AG09319 (cell line): ENCODE results near the gene SLC15A4.

Source experiments
- DNase-seq: peaks from one replicate; pipeline ENCODE4 v3.0.0-alpha.2; 2010; ENCODE audit warnings: low read depth; ENCODE audit errors: extremely low read depth
- TF ChIP-seq, protein P1 (sequence below): IDR thresholded peaks from 2 replicates; pipeline ENCODE4 v1.5.1; 2011; ENCODE audit warnings: low read depth, mild to moderate bottlenecking, inconsistent platforms, low read length, moderate library complexity

Gene SLC15A4

DNA sequence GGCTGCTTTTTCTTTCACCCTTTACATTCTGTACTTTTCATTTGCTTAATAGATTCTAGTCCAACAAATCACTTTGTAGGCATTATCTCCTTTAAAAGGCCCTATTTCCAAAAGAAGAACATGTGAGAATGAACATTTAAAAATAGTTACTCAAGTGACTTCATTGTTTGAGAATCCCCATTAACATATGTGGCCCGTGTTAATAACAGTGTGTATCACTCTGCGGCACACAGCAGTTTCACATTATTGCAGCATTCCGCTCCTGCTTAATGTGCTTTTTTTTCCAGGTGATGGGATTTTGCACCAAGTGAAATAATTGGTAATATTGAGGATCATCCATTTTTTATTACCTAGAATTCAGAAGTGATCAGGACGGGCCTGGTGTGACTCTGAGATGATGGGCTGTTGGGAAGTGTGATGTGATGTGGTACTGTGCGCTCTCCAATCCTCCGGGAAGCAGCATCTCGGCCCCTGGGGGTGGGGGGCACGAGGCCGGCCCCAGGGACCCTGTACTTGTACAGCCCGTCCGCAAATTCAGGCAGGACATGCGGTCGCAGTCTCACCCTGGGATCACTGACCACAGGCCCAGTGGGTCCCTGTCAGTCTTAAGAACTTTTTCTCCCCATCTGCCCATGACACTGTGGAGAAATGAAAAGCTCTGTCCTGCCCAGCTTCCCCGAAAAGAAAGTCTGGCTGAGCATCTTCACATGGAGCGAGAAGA is 32.9 kb downstream of the SLC15A4 start:
- no peak for DNase-seq
- TF ChIP-seq, protein P1, sequence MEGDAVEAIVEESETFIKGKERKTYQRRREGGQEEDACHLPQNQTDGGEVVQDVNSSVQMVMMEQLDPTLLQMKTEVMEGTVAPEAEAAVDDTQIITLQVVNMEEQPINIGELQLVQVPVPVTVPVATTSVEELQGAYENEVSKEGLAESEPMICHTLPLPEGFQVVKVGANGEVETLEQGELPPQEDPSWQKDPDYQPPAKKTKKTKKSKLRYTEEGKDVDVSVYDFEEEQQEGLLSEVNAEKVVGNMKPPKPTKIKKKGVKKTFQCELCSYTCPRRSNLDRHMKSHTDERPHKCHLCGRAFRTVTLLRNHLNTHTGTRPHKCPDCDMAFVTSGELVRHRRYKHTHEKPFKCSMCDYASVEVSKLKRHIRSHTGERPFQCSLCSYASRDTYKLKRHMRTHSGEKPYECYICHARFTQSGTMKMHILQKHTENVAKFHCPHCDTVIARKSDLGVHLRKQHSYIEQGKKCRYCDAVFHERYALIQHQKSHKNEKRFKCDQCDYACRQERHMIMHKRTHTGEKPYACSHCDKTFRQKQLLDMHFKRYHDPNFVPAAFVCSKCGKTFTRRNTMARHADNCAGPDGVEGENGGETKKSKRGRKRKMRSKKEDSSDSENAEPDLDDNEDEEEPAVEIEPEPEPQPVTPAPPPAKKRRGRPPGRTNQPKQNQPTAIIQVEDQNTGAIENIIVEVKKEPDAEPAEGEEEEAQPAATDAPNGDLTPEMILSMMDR = no peak

DNA sequence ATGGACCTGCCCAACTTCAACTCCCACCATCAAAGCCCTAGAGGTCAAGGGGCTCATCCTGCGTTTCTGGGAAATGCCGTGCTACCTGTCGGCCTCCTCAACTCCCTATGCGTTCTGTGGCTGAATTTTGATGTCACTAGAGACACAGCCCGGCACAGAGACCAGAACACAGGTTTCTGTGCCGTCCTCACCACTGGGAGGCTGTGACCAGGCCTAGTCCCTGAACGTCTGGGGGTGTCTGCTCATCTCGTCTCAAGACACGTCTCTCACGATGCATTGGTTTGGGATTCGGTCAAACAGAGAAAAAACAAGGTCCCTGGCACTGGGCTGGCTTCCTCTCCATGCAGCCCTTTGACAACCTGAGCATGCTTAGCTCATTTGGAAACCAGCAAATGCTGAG is 33.5 kb downstream of the SLC15A4 start:
- TF ChIP-seq, protein P1 = no peak
- DNase-seq = no peak

DNA sequence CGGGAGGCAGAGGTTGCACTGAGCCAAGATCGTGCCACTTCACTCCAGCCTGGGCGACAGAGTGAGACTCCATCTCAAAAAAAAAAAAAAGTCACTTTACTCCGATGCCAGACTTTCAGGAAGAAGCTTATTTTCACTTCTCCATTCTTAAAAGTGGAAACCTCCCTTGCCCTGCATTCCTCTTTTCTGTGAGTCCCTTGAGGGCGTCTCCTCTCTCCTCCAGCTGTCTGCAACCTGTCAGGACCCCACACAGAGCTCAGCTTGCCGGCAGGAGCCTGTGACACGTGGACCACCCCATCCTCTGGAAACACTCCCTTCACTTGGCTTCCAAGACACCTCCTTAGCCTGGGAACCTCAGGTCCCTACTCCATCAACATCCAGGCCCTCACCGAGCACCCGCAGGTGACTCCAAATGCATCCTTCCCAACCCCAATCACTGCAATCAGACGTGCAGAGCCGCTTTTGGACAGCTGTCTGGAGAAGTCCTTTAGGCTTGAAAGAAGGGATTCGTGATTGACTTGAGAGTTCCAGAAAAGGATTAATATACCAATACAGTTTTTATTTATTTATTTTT is 34.3 kb downstream of the SLC15A4 start:
- DNase-seq = no peak
- TF ChIP-seq, protein P1 = no peak

DNA sequence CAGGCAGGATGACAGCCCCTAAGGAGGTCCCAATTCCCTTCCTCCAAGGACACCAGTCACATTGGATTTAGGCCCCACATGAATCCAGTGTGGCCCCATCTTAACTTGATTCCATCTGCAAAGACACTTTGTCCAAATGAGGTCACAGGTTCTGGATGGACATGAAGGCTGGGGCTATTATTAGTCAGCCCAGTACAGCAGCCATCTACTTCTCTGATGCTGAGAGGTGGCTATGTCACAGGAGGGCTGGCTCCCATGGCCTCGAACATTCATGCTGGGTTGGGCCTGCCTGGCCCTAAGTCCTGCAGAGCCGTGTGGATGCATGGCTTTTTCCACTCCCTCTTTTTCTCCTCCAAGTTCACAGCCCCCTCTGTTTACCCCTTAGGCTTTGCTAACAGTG is 35.9 kb downstream of the SLC15A4 start:
- TF ChIP-seq, protein P1 = no peak
- DNase-seq = no peak

DNA sequence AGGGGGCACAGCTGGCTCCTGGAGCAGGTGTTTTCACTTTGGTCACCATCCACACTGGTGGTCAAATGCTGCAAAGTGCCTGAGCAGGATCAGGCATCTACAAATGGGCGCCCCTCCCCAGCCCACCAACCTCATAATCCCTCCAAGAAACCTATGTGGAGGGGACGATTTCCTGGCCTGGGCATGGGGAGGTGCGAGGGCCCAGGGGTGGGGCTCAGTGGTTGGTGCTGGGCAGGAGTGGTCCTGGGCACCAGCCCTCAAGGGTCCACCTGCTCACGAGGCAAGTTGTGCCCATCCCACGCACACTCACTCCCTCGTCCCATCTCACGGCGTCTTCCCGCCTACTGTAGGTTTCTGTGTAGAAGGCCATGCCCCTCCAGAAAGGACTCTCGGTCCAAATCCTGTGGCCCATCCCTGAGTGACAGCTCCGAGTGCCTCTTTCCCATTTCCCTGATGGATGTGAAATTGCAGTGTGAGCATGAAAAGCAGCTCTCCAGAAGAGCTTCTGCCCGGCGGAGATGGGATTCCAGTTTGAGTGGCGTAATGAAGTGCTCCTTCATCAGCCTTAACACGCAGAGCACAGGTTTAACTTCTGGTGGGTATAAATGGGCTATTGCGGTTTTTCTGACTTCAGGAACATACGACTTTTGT is 36.9 kb downstream of the SLC15A4 start:
- TF ChIP-seq, protein P1 = no peak
- DNase-seq = no peak

DNA sequence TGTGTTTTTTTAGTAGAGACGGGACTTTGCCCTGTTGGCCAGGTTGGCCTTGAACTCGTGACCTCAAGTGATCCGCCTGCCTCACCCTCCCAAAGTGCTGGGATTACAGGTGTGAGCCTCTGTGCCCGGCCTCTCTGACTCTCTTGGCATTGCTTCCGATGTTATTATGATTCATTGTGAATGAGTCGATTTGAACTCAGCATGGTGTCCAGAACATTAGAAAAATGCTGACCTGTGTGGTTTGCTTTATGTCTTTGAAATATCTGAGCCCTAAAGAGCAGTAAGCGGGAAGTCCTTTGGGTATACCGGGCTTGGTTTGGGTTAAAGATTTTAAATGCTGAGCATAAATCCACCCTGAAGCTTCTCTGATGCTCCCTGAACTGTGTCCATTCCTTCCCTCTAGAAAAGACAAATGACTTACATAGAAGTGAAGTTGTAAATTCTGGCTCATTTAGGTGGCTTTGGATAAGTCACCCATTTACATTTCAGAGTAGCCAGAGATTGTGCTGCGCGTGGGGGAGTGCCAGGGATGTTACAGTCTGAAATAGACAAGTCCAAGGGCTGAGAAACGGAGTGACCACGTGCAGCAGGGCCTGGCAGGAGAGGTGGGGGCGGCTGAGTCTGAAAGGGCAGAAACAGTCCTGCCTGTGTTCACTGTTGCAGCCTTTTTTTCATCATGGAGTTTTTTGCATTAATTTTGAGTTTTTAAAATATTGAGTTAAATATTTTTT is 39.6 kb downstream of the SLC15A4 start:
- TF ChIP-seq, protein P1 = no peak
- no peak for DNase-seq
